Large intestine (tissue), 3 donors: ENCODE measurements around the gene PACS2. TPM values are rescaled to one million over a fixed set of nuclear protein-coding genes. Genes with fewer than 3 reads are reported as not detected.
"Not testable (repeated sequence)": the region's sequence is repeated elsewhere in the genome, so short reads cannot be mapped to it uniquely, and the experiment has no call there.

Experiments used
- DNase-seq, 2 donors: peaks; one replicate each; pipeline versions ENCODE4 v3.0.0 to v3.0.0-alpha.2; 2013
- H3K27ac ChIP-seq: one replicate; pipeline ENCODE4 v1.5.1; 2013; ENCODE audit warnings: low read length
- H3K27me3 ChIP-seq: 2 replicates; pipeline ENCODE4 v1.6.1; 2013; ENCODE audit warnings: low read length; ENCODE audit not compliant: control insufficient read depth, insufficient read depth
- H3K36me3 ChIP-seq: 2 replicates; pipeline ENCODE4 v1.6.1; 2013; ENCODE audit warnings: low read length; ENCODE audit not compliant: control insufficient read depth, insufficient read depth
- H3K4me1 ChIP-seq: one replicate; pipeline ENCODE4 v1.6.1; 2013; ENCODE audit warnings: low read length; ENCODE audit not compliant: control insufficient read depth, insufficient read depth
- H3K4me3 ChIP-seq: one replicate; pipeline ENCODE4 v1.5.1; 2013; ENCODE audit warnings: low read length
- H3K9me3 ChIP-seq: one replicate; pipeline ENCODE4 v1.6.1; 2013; ENCODE audit warnings: mild to moderate bottlenecking, low read depth, low read length, moderate library complexity; ENCODE audit not compliant: control insufficient read depth
- WGBS: methylation state at CpG from one replicate; pipeline ENCODE4 v1.1.5; 2013; ENCODE audit warnings: low lambda C conversion rate; ENCODE audit not compliant: insufficient coverage; 5-methylcytosine and 5-hydroxymethylcytosine counted together
- polyA plus RNA-seq: library from polyadenylated mRNA; unstranded; fragments of 120-200 nt; gene quantifications from one replicate; pipeline ENCODE4 v1.2.1, GENCODE V29; 2013

Gene PACS2
- polyA plus RNA-seq, 1 donor = 54.6 TPM

GRCh38 chr14:105301103-105301914 is 13.2 kb upstream of the PACS2 start:
- Histone ChIP-seq H3K27me3 (no peaks in the 10 kb centered on the region), H3K36me3 (no peaks in the 10 kb centered on the region), H3K27ac (peak overlapping the region; percentile 98), H3K9me3 (no peaks in the 10 kb centered on the region), H3K4me1 (peaks cover 15% of the 10 kb centered on the region), H3K4me3 (peak overlapping the region; percentile 85)
- DNase-seq = peak; percentile 96 to 99
- no CpG with 5 or more reads among the region's 65 CpGs for WGBS

GRCh38 chr14:105301915-105302249 is 12.7 kb upstream of the PACS2 start:
- Histone ChIP-seq H3K4me3 (peak overlapping the region; percentile 61), H3K4me1 (peaks cover 15% of the 10 kb centered on the region)
- not testable (repeated sequence) for DNase-seq, H3K27me3 ChIP-seq, H3K36me3 ChIP-seq, H3K27ac ChIP-seq, H3K9me3 ChIP-seq
- no CpG with 5 or more reads among the region's 11 CpGs for WGBS

DNA sequence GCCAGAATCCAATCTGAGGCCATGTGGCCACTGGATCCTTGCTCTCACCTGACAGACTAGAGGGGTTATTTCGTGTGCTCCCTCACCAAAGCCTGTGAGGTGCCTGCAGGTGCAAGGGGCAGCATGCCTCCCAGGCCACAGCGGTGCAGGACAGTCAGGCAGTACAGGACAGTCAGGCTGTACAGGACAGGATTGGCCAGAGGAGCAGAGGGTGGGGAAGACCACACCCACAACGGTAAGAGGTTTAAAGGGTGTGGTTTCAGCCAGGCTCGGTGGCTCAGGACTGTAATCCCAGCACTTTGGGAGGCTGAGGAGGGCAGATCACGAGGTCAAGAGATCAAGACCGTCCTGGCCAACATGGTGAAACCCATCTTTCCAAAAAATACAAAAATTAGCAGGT is 10.6 kb upstream of the PACS2 start:
- no CpG with 5 or more reads among the region's 6 CpGs for WGBS
- Histone ChIP-seq H3K4me3 (no peak overlapping the region), H3K27me3 (no peaks in the 10 kb centered on the region), H3K4me1 (peaks cover 15% of the 10 kb centered on the region), H3K9me3 (no peaks in the 10 kb centered on the region), H3K27ac (no peak overlapping the region), H3K36me3 (no peaks in the 10 kb centered on the region)
- DNase-seq = no peak

DNA sequence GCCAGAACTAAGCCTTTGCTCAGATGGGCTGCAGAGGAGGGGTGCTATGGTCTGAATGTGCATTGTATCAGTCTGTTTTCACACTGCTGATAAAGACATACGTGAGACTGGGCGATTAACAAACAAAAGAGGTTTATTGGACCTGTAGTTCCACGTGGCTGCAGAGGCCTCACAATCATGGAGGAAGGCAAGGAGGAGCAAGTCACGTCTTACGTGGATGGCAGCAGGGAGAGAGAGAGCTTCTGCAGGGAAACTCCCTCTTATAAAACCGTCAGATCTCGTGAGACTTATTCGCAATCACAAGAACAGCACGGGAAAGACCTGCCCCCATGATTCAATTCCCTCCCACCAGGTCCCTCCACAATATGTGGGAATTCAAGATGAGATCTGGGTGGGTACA is 10.0 kb upstream of the PACS2 start:
- H3K4me1 ChIP-seq = peaks cover 15% of the 10 kb centered on the region
- no peak for DNase-seq
- WGBS = no CpG with 5 or more reads among the region's 9 CpGs
- H3K27me3 ChIP-seq = no peaks in the 10 kb centered on the region
- H3K27ac ChIP-seq = no peak overlapping the region
- no peak overlapping the region for H3K4me3 ChIP-seq
- H3K9me3 ChIP-seq = no peaks in the 10 kb centered on the region
- no peaks in the 10 kb centered on the region for H3K36me3 ChIP-seq

GRCh38 chr14:105305345-105305744 is 9.2 kb upstream of the PACS2 start:
- peak overlapping the region; percentile 27 for H3K27ac ChIP-seq
- H3K27me3 ChIP-seq = no peaks in the 10 kb centered on the region
- H3K4me1 ChIP-seq = peaks cover 15% of the 10 kb centered on the region
- no peak for DNase-seq
- no peaks in the 10 kb centered on the region for H3K36me3 ChIP-seq
- 60% methylated on average over 1 of the region's 9 CpGs for WGBS
- no peak overlapping the region for H3K4me3 ChIP-seq
- H3K9me3 ChIP-seq = no peaks in the 10 kb centered on the region

DNA sequence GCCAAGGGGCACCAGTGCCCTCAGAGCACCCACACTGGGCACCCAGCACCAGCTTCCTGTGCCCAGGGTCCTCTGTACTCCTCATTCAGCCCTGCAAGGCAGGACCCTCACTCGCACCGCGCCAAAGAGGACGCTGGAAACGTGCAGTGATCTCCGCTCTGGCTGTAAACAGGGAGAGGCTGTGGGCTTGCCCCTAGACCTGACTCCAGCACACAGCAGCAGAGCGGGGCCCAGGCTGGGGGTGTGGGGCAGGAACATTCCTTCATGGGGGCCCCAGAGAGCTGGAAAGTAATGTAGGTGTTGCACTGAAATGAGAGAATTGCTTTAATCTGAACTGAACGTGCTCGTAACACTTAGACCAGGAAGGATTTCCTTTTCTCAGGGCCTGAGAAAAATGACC is 8.8 kb upstream of the PACS2 start:
- Histone ChIP-seq H3K36me3 (no peaks in the 10 kb centered on the region), H3K27ac (peak overlapping the region; percentile 27), H3K4me1 (peaks cover 15% of the 10 kb centered on the region), H3K4me3 (no peak overlapping the region), H3K27me3 (no peaks in the 10 kb centered on the region), H3K9me3 (no peaks in the 10 kb centered on the region)
- DNase-seq = peak; percentile 35 to 61
- WGBS = no CpG with 5 or more reads among the region's 9 CpGs

DNA sequence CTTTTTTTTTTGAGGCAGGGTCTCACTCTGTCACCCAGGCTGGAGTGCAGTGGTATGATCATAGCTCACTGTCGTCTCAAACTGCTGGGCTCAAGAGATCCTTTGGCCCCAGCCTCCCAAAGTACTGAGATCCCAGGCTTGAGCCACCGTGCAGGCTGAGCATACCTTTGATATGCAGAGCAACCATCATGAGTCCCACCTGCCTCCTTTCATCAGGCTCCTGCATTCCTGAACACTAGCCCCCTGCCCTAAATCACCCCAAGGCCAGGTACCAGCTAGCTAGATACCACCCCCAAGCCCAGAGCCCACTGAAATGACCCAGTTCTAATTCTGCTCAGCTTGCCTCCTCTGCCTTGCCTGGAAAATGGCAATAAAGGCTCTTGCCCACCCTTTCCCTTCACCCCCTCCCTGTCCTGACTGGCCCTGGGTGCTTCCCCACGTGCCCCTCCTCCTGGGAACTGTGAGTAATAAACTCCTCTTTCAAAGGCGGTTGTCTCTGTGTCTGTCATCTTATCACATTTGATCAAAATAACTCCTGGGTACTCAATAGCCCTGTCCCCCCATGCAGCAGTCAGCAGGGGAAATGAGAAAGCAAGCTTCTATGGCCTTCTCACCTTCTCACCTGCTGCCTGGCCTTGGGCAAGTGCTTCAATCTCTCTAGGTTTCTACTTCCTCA is 7.4 kb upstream of the PACS2 start:
- Histone ChIP-seq H3K4me1 (peaks cover 12% of the 10 kb centered on the region), H3K27ac (no peak overlapping the region), H3K4me3 (no peak overlapping the region), H3K27me3 (no peaks in the 10 kb centered on the region), H3K36me3 (no peaks in the 10 kb centered on the region), H3K9me3 (no peaks in the 10 kb centered on the region)
- DNase-seq = no peak
- WGBS = no CpG with 5 or more reads among the region's 4 CpGs

GRCh38 chr14:105309371-105309770 is 5.2 kb upstream of the PACS2 start:
- no peak overlapping the region for H3K27ac ChIP-seq
- no peaks in the 10 kb centered on the region for H3K27me3 ChIP-seq
- DNase-seq = no peak
- H3K36me3 ChIP-seq = no peaks in the 10 kb centered on the region
- no CpG with 5 or more reads among the region's 8 CpGs for WGBS
- no peaks in the 10 kb centered on the region for H3K9me3 ChIP-seq
- no peak overlapping the region for H3K4me3 ChIP-seq
- H3K4me1 ChIP-seq = peaks cover 18% of the 10 kb centered on the region

DNA sequence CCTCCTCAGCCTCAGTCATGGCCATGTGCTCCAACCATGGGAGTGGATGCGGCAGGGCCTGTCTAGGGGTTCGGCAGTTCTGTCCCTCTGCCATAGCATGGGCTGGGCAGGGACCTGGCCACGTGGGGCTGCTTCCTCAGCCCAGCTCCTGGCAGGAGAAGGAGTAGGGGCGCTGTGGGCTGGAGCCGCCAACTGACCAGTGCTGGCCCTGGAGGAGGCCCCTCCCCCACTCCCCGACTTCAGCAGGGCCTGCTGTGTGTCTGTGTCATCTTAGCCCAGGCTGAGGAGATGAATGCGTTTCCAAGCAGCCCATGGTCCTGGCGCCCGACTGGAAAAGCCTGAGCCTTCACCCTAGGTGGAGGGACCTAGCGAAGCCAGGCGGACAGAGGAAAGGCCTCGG is 2.7 kb upstream of the PACS2 start:
- no peaks in the 10 kb centered on the region for H3K9me3 ChIP-seq
- no peak overlapping the region for H3K4me3 ChIP-seq
- WGBS = 75% methylated on average over 4 of the region's 12 CpGs
- no peak for DNase-seq
- H3K27me3 ChIP-seq = no peaks in the 10 kb centered on the region
- H3K27ac ChIP-seq = no peak overlapping the region
- H3K4me1 ChIP-seq = peaks cover 20% of the 10 kb centered on the region
- no peaks in the 10 kb centered on the region for H3K36me3 ChIP-seq

GRCh38 chr14:105312973-105313372 is 1.6 kb upstream of the PACS2 start:
- Histone ChIP-seq H3K27me3 (no peaks in the 10 kb centered on the region), H3K36me3 (no peaks in the 10 kb centered on the region), H3K4me3 (no peak overlapping the region), H3K9me3 (no peaks in the 10 kb centered on the region), H3K27ac (peak overlapping the region; percentile 74), H3K4me1 (peaks cover 22% of the 10 kb centered on the region)
- DNase-seq = no peak
- WGBS = no CpG with 5 or more reads among the region's 13 CpGs
